PC-3 (cell line): ENCODE data around the gene HOXA6. TPM values are rescaled to one million over a fixed set of nuclear protein-coding genes. Genes with fewer than 3 reads are reported as not detected.

ENCODE experiments used
- ATAC-seq: fragments of 200-7000 bp; cut with Tn5 transposase; 2 replicates; pipeline ENCODE4 v1.9.1; 2020; ENCODE audit warnings: mild to moderate bottlenecking, moderate library complexity
- BruUV-seq: library from RNA; stranded (reverse); fragments of 400-500 nt; replicated peaks from 2 replicates; lab custom pipeline; 2021; lab: Mats Ljungman, UMichigan
- CTCF ChIA-PET: fragments of 300-600 bp; sonication (Branson Sonifier 250); formaldehyde crosslinking; loops from one replicate; lab custom pipeline; 2022; ENCODE audit warnings: antibody characterized with exemption; lab: Charles Lee
- POLR2A ChIA-PET: fragments of 300-600 bp; sonication (Branson Sonifier 250); formaldehyde crosslinking; loops from one replicate; lab custom pipeline; 2022; ENCODE audit warnings: antibody characterized with exemption; ENCODE audit not compliant: unreplicated experiment; lab: Charles Lee
- DNase-seq: peaks from one replicate; pipeline ENCODE4 v3.0.0-alpha.2; 2015
- H2AFZ ChIP-seq: fragments of 300-600 bp; sonication (generic); 2 replicates; pipeline ENCODE4 v1.6.0; 2016; ENCODE audit warnings: antibody characterized with exemption, low read length
- H3F3A ChIP-seq: fragments of 300-600 bp; sonication (generic); one replicate; pipeline ENCODE4 v1.6.0; 2017; ENCODE audit warnings: antibody characterized with exemption, low read length, control low read depth, mild to moderate bottlenecking; ENCODE audit not compliant: unreplicated experiment
- H3K27ac ChIP-seq: fragments of 300-600 bp; sonication (generic); 2 replicates; pipeline ENCODE4 v1.5.1; 2016; ENCODE audit warnings: mild to moderate bottlenecking, low read length
- H3K27me3 ChIP-seq: fragments of 300-600 bp; sonication (generic); 2 replicates; pipeline ENCODE4 v1.6.1; 2016; ENCODE audit warnings: low read length, mixed read lengths
- H3K36me3 ChIP-seq: fragments of 300-600 bp; sonication (generic); 2 replicates; pipeline ENCODE4 v1.6.1; 2016; ENCODE audit warnings: low read depth, mixed run types, low read length, mixed read lengths
- H3K4me1 ChIP-seq: fragments of 300-600 bp; sonication (generic); 2 replicates; pipeline ENCODE4 v1.5.1; 2016; ENCODE audit warnings: low read length; ENCODE audit not compliant: insufficient read depth
- H3K4me2 ChIP-seq: fragments of 300-600 bp; sonication (generic); 2 replicates; pipeline ENCODE4 v1.6.0; 2016; ENCODE audit warnings: low read length
- H3K4me3 ChIP-seq: fragments of 300-600 bp; sonication (generic); 2 replicates; pipeline ENCODE4 v1.5.1; 2016; ENCODE audit warnings: mild to moderate bottlenecking, low read length, mixed read lengths
- H3K79me2 ChIP-seq: fragments of 300-600 bp; sonication (generic); 2 replicates; pipeline ENCODE4 v1.6.1; 2017; ENCODE audit warnings: low read length, mixed read lengths
- H3K9ac ChIP-seq: fragments of 300-600 bp; sonication (generic); 2 replicates; pipeline ENCODE4 v1.6.0; 2016; ENCODE audit warnings: mild to moderate bottlenecking, low read length
- H3K9me2 ChIP-seq: fragments of 300-600 bp; sonication (generic); replicated peaks from 2 replicates; pipeline ENCODE4 v1.6.1; 2016; ENCODE audit warnings: mixed run types, low read length, mixed read lengths
- H3K9me3 ChIP-seq: fragments of 300-600 bp; sonication (generic); 2 replicates; pipeline ENCODE4 v1.6.1; 2016; ENCODE audit warnings: low read length, mixed read lengths
- H4K20me1 ChIP-seq: fragments of 300-600 bp; sonication (generic); 2 replicates; pipeline ENCODE4 v1.6.1; 2016; ENCODE audit warnings: low read length, mixed read lengths
- CTCF ChIP-seq: fragments of 300-600 bp; sonication (generic); conservative IDR thresholded peaks from 2 replicates; pipeline ENCODE4 v1.5.1; 2017; ENCODE audit warnings: antibody characterized with exemption, low read depth, mild to moderate bottlenecking, low read length
- EZH2 ChIP-seq: fragments of 300-600 bp; sonication (generic); IDR thresholded peaks from one replicate; pipeline ENCODE4 v1.6.1; 2017; ENCODE audit warnings: antibody characterized with exemption, mild to moderate bottlenecking, low read length; ENCODE audit not compliant: unreplicated experiment
- EZH2phosphoT487 ChIP-seq: fragments of 300-600 bp; sonication (generic); IDR thresholded peaks from 2 replicates; pipeline ENCODE4 v1.6.1; 2018; ENCODE audit warnings: mild to moderate bottlenecking, antibody characterized with exemption, low read length, borderline replicate concordance
- intact Hi-C: fragments of 100-400 bp; cut with micrococcal nuclease; formaldehyde crosslinking; loops from 2 replicates; pipeline ENCODE4 v1.9.0; 2023
- total RNA-seq: library from RNA; depleted of rRNA; stranded (reverse); fragments of >200 nt; gene quantifications from 2 replicates; pipeline ENCODE4 v1.2.3, GENCODE V29; 2014

Gene HOXA6
- total RNA-seq, 1 experiment from 2014 or later = 8.3 TPM

DNA sequence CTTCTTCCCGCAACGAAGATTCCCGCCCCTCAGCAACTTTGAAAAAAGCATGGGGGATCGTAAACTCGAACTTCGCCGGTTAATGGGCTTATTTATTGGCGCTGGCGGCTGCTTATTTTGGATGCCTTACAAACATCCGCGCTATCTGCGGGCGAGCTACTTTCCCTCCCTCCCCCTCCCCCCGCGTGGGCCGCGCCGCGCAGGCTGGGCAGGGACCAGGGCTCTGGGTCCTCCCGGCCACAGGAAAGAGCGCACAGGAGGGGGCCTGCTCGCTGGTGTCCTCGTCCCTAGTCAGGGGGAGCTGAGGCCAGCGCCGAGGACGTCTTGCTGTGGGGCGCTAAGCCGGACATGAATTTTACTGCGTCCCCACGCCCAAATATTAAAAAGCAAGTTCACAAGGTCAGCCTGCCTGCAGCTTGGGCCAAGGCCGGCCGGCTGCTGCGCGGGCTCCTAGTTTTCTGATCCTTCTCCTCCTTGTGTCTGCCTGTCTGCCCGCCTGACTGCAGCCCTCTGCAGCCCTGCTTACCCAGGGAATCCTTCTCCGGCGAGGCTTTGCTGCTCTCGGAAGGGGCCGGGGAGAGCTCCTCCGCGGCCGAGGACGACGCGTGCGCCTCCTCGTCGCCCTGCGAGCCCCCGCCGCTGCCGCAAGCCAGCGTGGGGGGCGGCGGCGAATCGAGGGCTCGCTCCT lies 25.4 kb upstream of the HOXA6 start:
- DNase-seq (peak; percentile 87), ATAC-seq (peak; percentile 24)
- Histone ChIP-seq H3F3A (no peaks in the 10 kb centered on the region), H2AFZ (no peak overlapping the region), H3K9me2 (no peaks in the 10 kb centered on the region), H3K4me2 (peak overlapping the region; percentile 93), H3K27ac (peak overlapping the region; percentile 97), H3K79me2 (peaks cover 100% of the 10 kb centered on the region), H3K4me3 (peak overlapping the region; percentile 84), H3K9me3 (no peaks in the 10 kb centered on the region), H3K36me3 (0 out of 2 replicates have a peak, but pooled peaks cover 4% of the 10 kb centered on the region), H3K4me1 (peaks cover 21% of the 10 kb centered on the region), H4K20me1 (no peaks in the 10 kb centered on the region), H3K27me3 (no peaks in the 10 kb centered on the region), H3K9ac (peak overlapping the region; percentile 90)
- ChIA-PET CTCF (interaction anchor here (0.5 to 0.7 kb wide), 3 partner anchors 9 to 600 kb away, joined by 3 read pairs; partner anchors contain the start of gene HIBADH), POLR2A (interaction anchor here (0.5 to 1.3 kb wide), 7 partner anchors 10 to 32 kb away, joined by 3 to 7 read pairs (median 5); partner anchors contain the start of genes HOXA11 and HOXA13)
- intact Hi-C loops = no loop called here
- TF ChIP-seq EZH2phosphoT487 (no peak), EZH2 (no peak), CTCF (no peak)
- BruUV-seq = no TSS peak

DNA sequence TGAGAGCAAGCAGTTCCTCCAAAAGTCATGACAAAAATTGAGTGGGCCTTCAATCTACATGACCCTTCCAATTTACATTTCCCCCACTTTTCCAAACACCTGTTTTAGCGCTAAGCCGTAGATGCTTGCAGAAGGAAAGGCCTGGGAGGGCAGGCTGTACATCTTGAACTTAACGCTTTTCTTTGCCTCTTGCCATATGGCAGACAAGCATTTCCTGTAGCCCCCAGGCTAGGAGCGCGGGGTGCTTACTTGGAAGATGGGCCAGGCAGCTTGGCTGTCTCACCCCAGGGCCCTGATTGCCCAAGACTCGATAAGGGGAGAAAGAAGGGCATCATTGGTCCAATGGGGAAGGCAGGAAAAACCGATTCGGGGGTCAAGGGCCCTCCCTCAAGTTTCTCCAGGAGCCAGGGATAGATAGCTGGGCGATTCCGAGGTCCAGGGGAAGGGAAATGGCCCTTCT lies 24.8 kb upstream of the HOXA6 start:
- ChIA-PET CTCF (interaction anchor here (0.7 kb wide), 1 partner anchor 10 kb away, joined by 3 read pairs; no protein-coding TSS in a partner anchor), POLR2A (interaction anchor here (0.5 to 1.3 kb wide), 6 partner anchors 10 to 28 kb away, joined by 3 to 7 read pairs (median 5); partner anchors contain the start of genes HOXA11 and HOXA13)
- peaks cover 27% of the 10 kb centered on the region for H3K4me1 ChIP-seq
- H3K27me3 ChIP-seq = no peaks in the 10 kb centered on the region
- peak overlapping the region; percentile 93 for H3K4me2 ChIP-seq
- H3K4me3 ChIP-seq = peak overlapping the region; percentile 84
- no peaks in the 10 kb centered on the region for H3K9me2 ChIP-seq
- H3K79me2 ChIP-seq = peaks cover 100% of the 10 kb centered on the region
- no peak for ATAC-seq
- no peaks in the 10 kb centered on the region for H3F3A ChIP-seq
- intact Hi-C loops = no loop called here
- no TSS peak for BruUV-seq
- H3K27ac ChIP-seq = peak overlapping the region; percentile 97
- no peak for DNase-seq
- 0 out of 2 replicates have a peak, but pooled peaks cover 4% of the 10 kb centered on the region for H3K36me3 ChIP-seq
- H2AFZ ChIP-seq = no peak overlapping the region
- H3K9ac ChIP-seq = peak overlapping the region; percentile 90
- no peaks in the 10 kb centered on the region for H3K9me3 ChIP-seq
- TF ChIP-seq EZH2phosphoT487 = no peak
- TF ChIP-seq EZH2 = no peak
- TF ChIP-seq CTCF = no peak
- H4K20me1 ChIP-seq = no peaks in the 10 kb centered on the region
